ENCODE data around the gene HIVEP3. TPM values are rescaled to one million over a fixed set of nuclear protein-coding genes. Genes with fewer than 3 reads are reported as not detected.

Gene HIVEP3
- total RNA-seq, 1 experiment from 2014 or later, result 0.55 TPM

GRCh38 chr1:41852091-41852490 lies 66.6 kb downstream of the HIVEP3 start:
- H3K27ac Mint-ChIP-seq, result no peak overlapping the region
- H3K4me1 Mint-ChIP-seq, result peaks cover 5% of the 10 kb centered on the region
- DNase-seq (ENCODE audit: low spot score) (no peak), ATAC-seq (no peak)
- no peak for TF ChIP-seq IRF2 (CRISPR knock-in tag; IDR thresholded peaks at IDR 0.05; ENCODE audit: borderline replicate concordance, low read depth)
- no peak for TF ChIP-seq KAT7 (CRISPR knock-in tag; IDR thresholded peaks at IDR 0.05; ENCODE audit: borderline replicate concordance)
- TF ChIP-seq SOX15 (CRISPR knock-in tag; IDR thresholded peaks at IDR 0.05), result no peak
- TF ChIP-seq NR3C1 (CRISPR knock-in tag; conservative IDR thresholded peaks at IDR 0.05; ENCODE audit: low read depth), result no peak
- TF ChIP-seq ZNF121 (CRISPR knock-in tag; IDR thresholded peaks at IDR 0.05), result no peak
- TF ChIP-seq NR1H2 (CRISPR knock-in tag; IDR thresholded peaks at IDR 0.05), result no peak
- no peak for TF ChIP-seq NR2C2 (CRISPR knock-in tag; IDR thresholded peaks at IDR 0.05)
- TF ChIP-seq, protein P1, sequence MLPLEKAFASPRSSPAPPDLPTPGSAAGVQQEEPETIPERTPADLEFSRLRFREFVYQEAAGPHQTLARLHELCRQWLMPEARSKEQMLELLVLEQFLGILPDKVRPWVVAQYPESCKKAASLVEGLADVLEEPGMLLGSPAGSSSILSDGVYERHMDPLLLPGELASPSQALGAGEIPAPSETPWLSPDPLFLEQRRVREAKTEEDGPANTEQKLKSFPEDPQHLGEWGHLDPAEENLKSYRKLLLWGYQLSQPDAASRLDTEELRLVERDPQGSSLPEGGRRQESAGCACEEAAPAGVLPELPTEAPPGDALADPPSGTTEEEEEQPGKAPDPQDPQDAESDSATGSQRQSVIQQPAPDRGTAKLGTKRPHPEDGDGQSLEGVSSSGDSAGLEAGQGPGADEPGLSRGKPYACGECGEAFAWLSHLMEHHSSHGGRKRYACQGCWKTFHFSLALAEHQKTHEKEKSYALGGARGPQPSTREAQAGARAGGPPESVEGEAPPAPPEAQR (CRISPR knock-in tag; IDR thresholded peaks at IDR 0.05), result no peak
- no peak for TF ChIP-seq RORB (CRISPR knock-in tag; IDR thresholded peaks at IDR 0.05)
- TF ChIP-seq PRRX2 (CRISPR knock-in tag; IDR thresholded peaks at IDR 0.05), result no peak
- no peak for TF ChIP-seq ZNF263 (CRISPR knock-in tag; IDR thresholded peaks at IDR 0.05; ENCODE audit: low read depth)
- no peak for TF ChIP-seq AFF4 (CRISPR knock-in tag; IDR thresholded peaks at IDR 0.05; ENCODE audit: borderline replicate concordance)
- TF ChIP-seq FOXK1 (CRISPR knock-in tag; IDR thresholded peaks at IDR 0.05), result no peak
- no peak for TF ChIP-seq ZNF138 (CRISPR knock-in tag; conservative IDR thresholded peaks at IDR 0.05)
- no peak for TF ChIP-seq ZNF281 (CRISPR knock-in tag; IDR thresholded peaks at IDR 0.05)
- no peak for TF ChIP-seq USF2 (CRISPR knock-in tag; IDR thresholded peaks at IDR 0.05)
- TF ChIP-seq ESRRA (CRISPR knock-in tag; IDR thresholded peaks at IDR 0.05; ENCODE audit: borderline replicate concordance), result no peak
- TF ChIP-seq, protein P2, sequence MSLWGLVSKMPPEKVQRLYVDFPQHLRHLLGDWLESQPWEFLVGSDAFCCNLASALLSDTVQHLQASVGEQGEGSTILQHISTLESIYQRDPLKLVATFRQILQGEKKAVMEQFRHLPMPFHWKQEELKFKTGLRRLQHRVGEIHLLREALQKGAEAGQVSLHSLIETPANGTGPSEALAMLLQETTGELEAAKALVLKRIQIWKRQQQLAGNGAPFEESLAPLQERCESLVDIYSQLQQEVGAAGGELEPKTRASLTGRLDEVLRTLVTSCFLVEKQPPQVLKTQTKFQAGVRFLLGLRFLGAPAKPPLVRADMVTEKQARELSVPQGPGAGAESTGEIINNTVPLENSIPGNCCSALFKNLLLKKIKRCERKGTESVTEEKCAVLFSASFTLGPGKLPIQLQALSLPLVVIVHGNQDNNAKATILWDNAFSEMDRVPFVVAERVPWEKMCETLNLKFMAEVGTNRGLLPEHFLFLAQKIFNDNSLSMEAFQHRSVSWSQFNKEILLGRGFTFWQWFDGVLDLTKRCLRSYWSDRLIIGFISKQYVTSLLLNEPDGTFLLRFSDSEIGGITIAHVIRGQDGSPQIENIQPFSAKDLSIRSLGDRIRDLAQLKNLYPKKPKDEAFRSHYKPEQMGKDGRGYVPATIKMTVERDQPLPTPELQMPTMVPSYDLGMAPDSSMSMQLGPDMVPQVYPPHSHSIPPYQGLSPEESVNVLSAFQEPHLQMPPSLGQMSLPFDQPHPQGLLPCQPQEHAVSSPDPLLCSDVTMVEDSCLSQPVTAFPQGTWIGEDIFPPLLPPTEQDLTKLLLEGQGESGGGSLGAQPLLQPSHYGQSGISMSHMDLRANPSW (CRISPR knock-in tag; conservative IDR thresholded peaks at IDR 0.05; ENCODE audit: low read depth), result no peak
- CTCF ChIA-PET, result interaction anchor here (1.0 kb wide), 1 partner anchor 41 kb away, joined by 3 read pairs; no protein-coding TSS in a partner anchor
- 0 out of 2 replicates have a peak, but pooled peaks cover 3% of the 10 kb centered on the region for H3K27me3 Mint-ChIP-seq (ENCODE audit: low read depth)
- H3K36me3 Mint-ChIP-seq, result no peaks in the 10 kb centered on the region
- POLR2A ChIA-PET, result no interaction called here
- H3K4me3 Mint-ChIP-seq, result no peak overlapping the region
- peaks cover 4% of the 10 kb centered on the region for H3K9me3 Mint-ChIP-seq

Data from WTC11 (cell line).